Stimulated activated CD4-positive, alpha-beta T cell treated with anti-CD3 and anti-CD28 coated beads, TNF-alpha, amount 100 ng/mL, for 48 hours (primary cell): Measurements from ENCODE around the gene MMUT.
"Not testable (repeated sequence)": the region's sequence is repeated elsewhere in the genome, so short reads cannot be mapped to it uniquely, and the experiment has no call there.

Experiments used
- DNase-seq, 3 donors: peaks; one replicate each; pipeline ENCODE4 v3.0.0-alpha.2; 2020; ENCODE audit warnings: low read depth in 3 of 3

MMUT gene

DNA sequence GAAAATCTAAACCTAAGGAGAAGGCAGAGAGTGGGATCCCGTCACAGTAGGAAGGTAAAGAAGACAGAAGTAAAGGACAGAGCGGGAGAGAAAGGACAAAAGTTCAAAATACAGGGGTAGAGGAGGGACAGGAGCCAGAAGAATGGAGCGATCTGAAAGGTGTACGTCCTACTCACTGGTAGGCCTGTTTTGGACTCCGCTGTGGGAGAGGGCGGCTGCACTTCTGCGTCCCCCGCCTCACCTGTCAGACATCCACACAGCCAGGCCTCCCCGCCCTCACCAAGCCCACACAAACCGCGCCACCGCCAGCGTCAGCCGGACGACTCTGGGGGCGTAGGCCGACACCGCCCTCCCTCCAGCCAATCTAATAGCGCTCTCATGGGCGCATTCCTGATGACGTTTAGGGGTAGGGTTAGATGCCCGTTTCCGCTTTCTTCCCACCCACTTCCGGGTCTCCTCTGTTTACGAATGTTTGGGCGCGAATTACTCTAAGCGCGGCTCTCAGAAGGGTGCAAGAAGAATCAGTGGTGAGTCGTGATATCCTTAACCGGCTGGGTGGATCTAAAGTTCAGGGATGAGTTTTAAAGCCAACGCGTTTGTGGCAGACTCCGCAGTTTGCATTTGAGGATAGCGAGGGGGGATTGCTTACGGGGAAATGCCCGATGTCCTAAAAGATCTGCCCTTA lies at the start of gene MMUT, which contains the start of gene CENPQ:
TSS of gene MMUT (minus strand) at position 327 of the 685 bp plus-strand sequence. CDS start 3,787 bp downstream, outside the sequence.
TSS of gene CENPQ (plus strand) at position 444 of the 685 bp plus-strand sequence. CDS start 6,807 bp downstream, outside the sequence.
- DNase-seq = peak; percentile 77 to 86 (median 86)

DNA sequence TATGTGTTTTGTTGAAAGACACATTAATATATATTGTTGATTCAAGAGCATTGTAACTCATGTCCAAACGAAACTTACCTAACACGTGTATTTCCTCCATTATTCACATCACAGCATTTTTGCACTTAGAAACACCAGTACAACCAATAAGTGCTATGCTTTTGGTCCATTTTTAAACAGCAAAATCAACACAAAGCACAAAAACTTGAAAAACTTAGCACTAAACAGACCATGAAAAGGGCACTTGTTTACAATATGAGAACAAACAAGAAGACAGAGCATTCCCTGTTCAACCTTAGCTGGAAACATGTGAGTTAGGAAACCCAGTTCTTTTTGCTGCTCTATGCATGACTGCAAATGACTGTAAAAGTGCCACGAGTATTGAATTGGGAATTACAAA lies 46.3 kb upstream of the MMUT start:
- no peak for DNase-seq

DNA sequence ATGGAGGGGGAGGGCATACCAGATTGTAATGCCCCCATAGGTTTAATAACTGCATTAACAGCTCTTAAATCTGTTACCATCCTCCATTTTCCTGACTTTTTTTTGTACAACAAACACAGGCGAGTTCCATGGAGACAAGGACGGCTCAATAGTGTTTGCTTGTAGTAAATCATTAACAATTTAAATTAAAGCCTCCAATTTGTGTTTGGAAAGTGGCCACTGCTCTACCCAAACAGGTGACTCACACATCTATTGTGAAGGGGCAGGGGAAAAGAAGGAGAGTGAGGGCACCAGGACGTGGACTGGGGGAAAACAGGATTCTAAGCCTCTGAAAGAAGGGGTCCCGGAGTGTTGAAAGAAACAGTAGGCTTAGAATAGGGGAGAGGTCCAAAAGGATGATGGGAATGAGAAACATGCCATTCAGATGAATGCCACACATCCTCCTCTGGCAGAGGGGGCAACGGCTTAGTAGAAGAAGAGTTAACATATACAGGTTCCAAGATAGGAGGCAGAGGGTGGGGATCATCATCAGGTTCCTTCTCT lies 43.6 kb upstream of the MMUT start:
- DNase-seq = no peak

DNA sequence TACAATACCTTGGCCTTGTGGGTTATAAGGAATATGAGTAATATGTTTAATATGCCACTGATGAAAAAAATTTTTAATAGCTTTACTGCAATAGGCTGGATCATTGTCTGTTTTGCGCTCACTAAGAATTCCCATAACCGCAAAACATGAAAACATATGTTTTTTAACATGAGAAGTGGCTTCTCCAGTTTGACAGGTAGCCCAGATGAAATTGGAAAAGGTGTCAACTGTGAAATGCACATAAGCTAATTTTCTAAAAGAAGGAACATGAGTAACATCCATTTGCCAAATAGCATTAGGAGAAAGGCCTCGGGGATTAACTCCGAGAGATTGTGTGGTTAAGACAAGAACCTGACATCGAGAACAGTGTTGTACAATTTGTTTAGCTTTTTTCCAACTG lies 41.6 kb upstream of the MMUT start:
- no peak for DNase-seq

DNA sequence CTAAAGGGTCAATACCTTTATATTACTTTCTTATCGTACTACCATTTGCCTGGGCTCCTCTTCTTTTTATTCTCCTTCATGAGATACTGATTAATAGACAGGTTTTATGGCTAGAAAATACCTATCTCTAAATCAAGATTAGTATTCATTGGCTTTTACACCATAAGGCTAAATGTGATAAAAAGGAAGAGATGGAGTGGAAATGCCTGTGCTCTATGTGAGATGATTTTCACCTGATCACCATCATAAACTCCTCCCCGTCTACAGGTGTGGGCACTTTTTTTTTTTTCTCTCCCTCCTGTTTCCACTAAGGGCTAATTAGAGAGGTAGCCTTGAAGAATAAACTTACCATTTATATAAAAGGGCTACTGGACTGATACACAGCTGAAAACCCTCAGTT lies 36.6 kb upstream of the MMUT start, which contains the start of gene GLYATL3:
TSS of gene GLYATL3 (plus strand) at position 301 of the 400 bp plus-strand sequence. CDS start 12,068 bp downstream, outside the sequence.
- no peak for DNase-seq

DNA sequence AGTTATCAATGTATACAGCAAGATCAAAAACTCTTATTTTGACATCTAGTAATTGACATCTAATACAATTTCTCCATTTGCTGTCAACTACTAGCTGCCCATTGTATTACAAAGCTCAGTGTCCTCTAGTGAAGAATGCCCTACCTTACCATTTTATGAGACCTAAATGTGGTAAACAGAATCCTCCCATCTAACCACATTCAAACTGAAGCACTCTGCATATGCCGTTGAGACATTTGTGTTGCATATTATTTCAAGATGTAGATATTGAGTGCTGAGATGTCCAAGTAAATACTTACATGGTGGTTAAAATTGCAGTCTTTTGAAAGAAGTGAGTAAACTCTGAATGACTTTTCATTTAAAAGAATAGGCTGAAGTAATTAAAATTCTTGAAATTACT lies 36.1 kb upstream of the MMUT start:
- no peak for DNase-seq

DNA sequence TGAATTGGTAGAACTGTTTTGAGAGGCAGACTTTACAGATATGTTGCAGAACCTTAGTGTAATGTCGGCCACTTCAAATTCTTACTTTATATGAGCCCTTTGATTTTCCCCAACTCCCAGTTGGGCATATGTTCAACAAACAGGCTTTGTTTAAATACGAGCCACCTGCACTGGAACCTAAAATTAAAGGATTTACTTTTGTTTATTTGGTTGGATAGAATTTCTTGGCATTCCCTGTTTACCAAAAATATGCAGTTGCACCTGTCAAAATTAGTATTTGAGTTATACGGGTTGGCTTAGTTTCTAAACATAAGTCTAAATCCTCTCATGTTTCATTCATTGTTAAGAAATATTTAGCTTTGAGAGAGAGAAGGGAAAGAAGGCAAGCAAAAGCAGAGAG lies 34.3 kb upstream of the MMUT start:
- no peak for DNase-seq

DNA sequence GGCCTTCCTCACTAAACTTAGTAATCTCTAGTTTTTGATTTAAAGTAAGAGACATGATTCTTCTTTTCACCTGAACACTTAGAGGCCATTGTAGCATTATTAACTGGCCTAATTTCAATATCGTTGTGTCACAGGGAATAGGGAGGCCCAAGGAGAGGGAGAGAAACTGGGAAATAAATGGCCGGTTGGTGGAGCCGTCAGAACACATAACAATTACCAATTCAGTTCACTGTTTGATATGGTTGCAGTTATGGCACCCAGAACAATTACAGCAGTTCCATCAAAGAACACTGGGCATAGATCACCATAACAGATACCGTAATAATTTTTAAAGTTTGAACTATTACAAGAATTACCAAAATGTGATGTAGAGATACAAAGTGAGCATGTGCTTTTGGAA lies 27.6 kb upstream of the MMUT start:
- DNase-seq = no peak

DNA sequence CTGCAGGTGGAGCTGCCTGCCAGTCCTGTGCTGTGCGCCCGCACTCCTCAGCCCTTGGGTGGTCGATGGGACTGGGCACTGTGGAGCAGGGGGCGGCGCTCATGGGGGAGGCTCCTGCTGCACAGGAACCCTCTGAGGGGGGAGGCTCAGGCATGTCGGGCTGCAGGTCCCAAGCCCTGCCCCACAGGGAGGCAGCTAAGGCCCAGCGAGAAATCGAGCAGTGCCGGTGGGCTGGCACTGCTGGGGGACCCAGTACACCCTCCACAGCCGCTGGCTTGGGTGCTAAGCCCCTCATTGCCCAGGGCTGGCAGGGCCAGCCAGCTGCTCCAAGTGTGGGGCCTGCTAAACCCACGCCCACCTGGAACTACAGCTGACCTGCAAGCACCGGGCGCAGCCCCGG lies 20.3 kb upstream of the MMUT start:
- not testable (repeated sequence) for DNase-seq

DNA sequence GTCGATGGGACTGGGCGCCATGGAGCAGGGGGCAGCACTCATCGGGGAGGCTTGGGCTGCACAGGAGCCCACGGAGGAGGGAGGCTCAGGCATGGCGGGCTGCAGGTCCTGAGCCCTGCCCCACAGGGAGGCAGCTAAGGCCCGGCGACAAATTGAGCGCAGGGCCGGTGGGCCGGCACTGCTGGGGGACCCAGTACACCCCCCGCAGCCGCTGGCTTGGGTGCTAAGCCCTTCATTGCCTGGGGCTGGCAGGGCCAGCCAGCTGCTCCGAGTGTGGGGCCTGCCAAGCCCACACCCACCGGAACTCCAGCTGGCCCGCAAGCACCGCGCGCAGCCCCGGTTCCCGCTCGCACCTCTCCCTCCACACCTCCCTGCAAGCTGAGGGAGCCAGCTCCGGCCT lies 18.8 kb upstream of the MMUT start:
- not testable (repeated sequence) for DNase-seq

DNA sequence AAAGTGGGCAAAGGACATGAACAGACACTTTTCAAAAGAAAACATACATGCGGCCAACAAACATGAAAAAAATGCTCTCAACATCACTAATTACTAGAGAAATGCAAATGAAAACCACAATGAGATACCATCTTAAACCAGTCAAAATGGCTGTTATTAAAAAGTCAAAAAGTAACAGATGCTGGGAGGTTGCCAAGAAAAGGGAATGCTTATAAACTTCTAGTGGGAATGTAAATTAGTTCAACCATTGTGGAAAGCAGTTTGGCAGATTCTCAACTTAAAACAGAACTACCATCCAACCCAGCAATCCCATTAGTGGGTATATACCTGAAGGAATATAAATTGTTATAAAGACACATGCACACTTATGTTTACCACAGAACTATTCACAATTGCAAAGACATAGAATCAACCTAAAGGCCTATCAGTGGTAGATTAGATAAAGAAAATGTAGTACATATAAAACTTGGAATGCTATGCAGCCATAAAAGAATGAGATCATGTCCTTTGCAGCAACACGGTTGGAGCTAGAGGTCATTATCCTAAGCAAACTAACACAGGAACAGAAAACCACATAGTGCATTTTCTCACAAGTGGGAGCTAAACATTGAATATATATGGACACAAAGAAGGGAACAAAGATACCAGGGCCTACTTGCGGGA lies 16.4 kb upstream of the MMUT start:
- DNase-seq = no peak

DNA sequence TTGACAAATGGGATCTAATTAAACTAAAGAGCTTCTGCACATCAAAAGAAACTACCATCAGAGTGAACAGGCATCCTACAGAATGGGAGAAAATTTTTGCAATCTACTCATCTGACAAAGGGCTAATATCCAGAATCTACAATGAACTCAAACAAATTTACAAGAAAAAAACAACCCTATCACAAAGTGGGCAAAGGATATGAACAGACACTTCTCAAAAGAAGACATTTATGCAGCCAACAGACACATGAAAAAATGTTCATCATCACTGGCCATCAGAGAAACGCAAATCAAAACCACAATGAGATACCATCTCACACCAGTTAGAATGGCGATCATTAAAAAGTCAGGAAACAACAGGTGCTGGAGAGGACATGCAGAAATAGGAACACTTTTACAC lies 13.5 kb upstream of the MMUT start:
- DNase-seq = not testable (repeated sequence)

DNA sequence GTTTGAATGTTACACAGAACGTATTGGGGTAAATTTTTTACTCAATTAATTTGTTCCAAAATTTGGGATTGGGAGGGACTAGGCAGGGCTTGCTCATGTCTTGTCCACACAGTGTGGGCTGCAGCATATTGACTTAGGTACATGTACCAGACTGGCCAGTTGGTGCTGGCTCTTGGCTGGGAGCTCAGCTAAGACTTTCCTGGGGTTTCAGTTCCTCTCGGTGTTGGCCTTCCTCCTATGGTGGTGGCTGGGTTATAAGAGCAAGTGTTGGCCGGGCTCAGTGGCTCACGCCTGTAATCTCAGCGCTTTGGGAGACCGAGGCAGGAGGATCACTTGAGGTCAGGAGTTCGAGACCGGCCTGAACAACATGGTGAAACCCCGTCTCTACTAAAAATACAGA lies 5.0 kb upstream of the MMUT start:
- DNase-seq = no peak

DNA sequence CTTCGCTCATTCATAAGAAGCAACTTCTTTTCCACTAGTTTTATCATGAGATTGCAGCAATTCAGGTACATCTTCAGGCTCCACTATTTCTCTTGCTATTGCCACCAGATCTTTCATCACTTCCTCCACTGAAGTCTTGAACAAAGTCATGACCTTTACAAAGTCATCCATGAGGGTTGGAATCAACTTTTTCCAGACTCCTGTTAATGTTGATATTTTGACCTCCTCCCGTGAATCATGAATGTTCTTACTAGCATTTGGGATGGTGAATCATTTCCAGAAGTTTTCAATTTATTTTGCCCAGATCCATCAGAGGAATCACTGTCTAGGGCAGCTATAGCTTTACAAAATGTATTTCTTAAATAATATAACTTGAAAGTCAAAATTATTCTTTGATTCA lies 1.6 kb upstream of the MMUT start:
- no peak for DNase-seq

DNA sequence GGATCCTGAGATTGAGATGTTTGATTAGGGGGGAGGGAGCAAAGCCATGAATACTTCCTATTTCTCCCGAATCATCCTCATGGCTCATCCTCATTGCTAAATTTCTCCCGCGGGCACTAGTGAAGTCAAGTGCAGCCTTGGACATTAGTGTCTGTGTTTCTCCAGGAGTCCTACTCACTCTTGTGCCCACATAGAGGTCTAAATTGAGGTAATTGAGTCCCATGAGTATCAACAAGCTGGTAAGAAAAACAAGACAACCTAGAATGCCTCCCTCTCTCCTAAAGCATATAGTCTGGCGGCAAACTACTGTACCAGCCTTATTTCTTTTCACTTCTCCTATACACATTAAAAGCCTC lies 537 bp upstream of the MMUT start:
- DNase-seq = no peak

DNA sequence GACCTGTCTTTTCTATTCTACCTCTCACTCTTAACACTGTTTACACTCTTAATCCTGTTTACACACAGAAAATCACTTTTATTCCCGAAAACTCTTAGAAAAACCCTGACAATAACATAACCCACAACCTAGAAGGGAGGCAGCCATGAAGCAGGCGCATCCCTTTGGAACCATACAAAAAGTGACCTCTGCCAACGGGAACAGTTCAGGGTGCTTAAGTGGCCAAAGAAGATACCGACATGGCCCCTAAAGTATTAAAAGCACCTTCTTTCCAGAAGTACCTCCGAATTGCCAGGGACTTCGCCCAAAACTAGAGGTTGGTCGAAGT lies 490 bp downstream of the MMUT start:
- no peak for DNase-seq

DNA sequence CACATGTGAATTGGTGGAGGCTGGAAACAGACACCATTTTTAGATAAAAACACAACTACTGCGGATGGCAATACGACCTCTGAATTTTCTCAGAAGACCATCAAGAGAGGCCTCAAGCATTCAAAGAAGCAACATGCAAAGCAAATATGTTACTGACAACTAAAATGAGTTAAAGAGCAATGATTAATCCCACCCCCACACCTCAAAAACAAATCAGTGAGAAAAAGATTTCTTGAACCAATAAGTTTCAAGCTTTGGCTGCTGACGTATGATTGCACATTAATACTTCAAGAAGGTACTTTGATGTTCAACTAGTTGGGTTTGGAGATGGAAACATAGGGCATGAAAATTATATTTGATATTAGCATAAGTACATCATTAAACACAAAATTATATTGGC lies 982 bp downstream of the MMUT start:
- no peak for DNase-seq

DNA sequence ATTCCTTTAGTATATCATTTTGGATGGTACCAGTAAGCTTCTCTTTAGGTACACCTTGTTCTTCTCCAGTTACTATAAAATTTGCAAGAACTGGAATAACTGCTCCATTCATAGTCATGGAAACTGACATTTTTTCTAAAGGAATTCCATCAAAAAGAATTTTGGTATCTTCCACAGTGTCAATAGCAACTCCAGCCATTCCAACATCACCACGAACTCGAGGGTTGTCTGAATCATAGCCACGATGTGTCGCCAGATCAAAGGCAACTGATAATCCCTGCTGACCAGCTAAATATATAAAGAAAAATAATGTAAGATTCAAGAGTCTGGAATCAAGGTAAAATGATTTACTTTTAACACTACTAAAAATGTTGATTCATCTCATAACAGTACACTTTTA lies 5.3 kb downstream of the MMUT start:
- DNase-seq = no peak

DNA sequence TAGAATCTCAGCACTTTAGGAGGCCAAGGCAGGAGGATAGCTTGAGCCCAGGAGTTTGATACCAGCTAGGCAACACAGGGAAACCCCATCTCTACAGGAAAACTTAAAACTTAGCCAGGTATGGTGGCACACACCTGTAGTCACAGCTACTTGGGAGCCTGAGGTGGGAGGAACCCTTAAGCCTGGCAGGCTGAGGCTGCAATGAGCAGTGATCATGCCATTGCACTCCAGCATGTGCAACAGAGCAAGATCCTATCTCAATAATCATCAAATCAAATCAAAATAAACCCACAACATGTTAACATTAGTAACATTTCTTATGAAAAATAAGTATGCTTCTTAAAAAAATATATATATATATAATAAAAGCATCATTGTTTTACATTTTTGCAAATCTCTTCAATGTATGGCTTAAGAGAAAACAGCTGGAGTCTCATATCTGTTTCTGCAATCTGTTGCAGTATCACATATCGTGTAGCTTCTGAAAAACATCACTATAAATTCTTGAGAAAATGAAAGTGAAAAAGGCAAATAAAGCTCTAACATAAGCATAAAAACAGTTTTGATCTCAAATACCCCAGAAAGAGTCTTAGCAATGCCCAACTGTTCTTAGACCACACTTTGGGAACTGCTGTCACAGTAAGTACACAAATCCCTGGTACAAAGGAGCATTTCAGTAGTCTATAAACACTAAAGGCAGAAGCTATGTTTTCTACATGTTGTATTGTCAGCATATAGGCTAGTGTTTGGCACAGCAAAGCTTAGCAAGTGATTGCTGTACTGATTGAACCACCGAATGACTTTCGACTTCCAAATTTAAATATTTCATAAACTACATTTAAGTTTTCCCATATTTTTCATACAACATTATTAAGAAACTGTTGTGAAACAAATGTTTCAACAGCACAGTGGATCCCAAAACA lies 8.0 kb downstream of the MMUT start:
- DNase-seq = no peak

DNA sequence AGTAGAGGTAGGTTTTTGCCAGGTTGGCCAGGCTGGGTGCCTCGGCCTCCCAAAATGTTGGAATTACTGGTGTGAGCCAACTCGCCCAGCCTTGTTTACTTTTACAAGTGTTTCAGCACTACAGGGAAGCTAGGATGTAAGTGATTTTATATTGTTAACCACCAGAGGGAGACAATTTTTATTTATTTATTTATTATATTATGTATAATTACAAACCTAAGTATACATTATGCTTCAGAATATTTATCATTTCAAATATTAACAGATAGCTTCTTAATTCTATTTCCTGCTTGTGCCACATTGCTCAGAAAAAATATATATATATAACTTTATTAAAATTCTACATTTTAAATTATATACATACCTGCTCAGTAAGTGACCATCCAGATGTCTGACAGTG lies 9.8 kb downstream of the MMUT start:
- no peak for DNase-seq

DNA sequence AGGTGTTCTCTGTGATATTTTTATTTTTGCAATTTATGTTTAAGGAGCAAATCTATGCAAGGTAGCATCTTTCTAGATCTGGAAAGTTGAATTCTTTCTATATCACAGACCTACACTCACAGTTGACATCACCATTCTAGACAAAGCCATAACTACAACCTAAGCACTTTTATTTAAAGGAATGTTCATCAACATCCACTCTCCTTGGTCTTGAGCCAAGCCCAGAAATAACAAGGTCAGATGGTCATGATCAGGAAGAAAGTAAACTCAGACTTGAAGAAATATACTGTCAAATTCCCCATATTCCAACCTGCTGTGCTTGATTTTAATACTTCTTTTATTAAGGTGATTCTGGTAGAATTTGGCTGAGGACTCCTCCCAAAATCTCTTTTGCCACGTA lies 32.2 kb downstream of the MMUT start:
- DNase-seq = no peak

DNA sequence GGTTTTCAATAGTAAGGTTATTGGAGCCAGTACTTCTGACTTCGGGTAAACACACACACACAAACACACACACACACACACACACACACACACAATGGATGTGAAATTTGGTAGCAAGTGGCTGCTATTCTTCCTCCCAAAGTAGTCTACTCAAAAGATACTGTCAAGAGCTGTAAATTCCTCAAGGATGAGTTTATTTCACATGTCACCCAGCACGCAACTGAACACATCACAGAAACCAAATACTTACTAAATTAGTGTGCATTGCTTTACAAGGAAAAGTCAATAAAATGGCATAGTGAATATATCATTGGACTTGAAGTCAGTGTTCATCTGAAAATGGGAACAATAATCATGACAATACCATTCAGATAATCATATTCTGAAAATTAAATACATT lies 32.9 kb downstream of the MMUT start:
- DNase-seq = no peak
